HEK293 (cell line): Measurements from ENCODE around the gene EXOC3.

Experiments
- FEZF1 ChIP-seq: fragments of 450-650 bp; formaldehyde crosslinking; IDR thresholded peaks from 2 replicates; pipeline ENCODE4 v1.5.1; 2016; ENCODE audit warnings: missing biosample characterization, missing genetic modification characterization
- INSM2 ChIP-seq: fragments of 450-650 bp; formaldehyde crosslinking; IDR thresholded peaks from 2 replicates; pipeline ENCODE4 v1.5.1; 2016; ENCODE audit warnings: missing biosample characterization, missing genetic modification characterization
- PATZ1 ChIP-seq: fragments of 450-650 bp; formaldehyde crosslinking; IDR thresholded peaks from 2 replicates; pipeline ENCODE4 v1.5.1; 2016; ENCODE audit warnings: missing biosample characterization, missing genetic modification characterization
- PRDM1 ChIP-seq: fragments of 450-650 bp; formaldehyde crosslinking; IDR thresholded peaks from 2 replicates; pipeline ENCODE4; 2016; ENCODE audit warnings: missing biosample characterization, missing genetic modification characterization
- SP3 ChIP-seq: fragments of 450-650 bp; formaldehyde crosslinking; IDR thresholded peaks from 2 replicates; pipeline ENCODE4 v1.5.1; 2016; ENCODE audit warnings: missing biosample characterization, missing genetic modification characterization
- SP7 ChIP-seq: fragments of 450-650 bp; formaldehyde crosslinking; IDR thresholded peaks from 2 replicates; pipeline ENCODE4 v1.5.1; 2016; ENCODE audit warnings: missing biosample characterization, missing genetic modification characterization
- YY1 ChIP-seq: fragments of 450-650 bp; formaldehyde crosslinking; IDR thresholded peaks from 2 replicates; pipeline ENCODE4 v1.5.1; 2018; ENCODE audit warnings: missing biosample characterization, missing genetic modification characterization
- ZBTB1 ChIP-seq: fragments of 450-650 bp; formaldehyde crosslinking; IDR thresholded peaks from 2 replicates; pipeline ENCODE4 v1.5.1; 2016; ENCODE audit warnings: missing biosample characterization, missing genetic modification characterization
- ZBTB10 ChIP-seq: fragments of 450-650 bp; formaldehyde crosslinking; IDR thresholded peaks from 2 replicates; pipeline ENCODE4 v1.5.1; 2016; ENCODE audit warnings: missing biosample characterization, missing genetic modification characterization
- ZBTB17 ChIP-seq: fragments of 450-650 bp; formaldehyde crosslinking; IDR thresholded peaks from 2 replicates; pipeline ENCODE4 v1.5.1; 2016; ENCODE audit warnings: missing biosample characterization, missing genetic modification characterization
- ZBTB20 ChIP-seq: fragments of 450-650 bp; formaldehyde crosslinking; IDR thresholded peaks from 2 replicates; pipeline ENCODE4 v1.5.1; 2016; ENCODE audit warnings: missing biosample characterization, missing genetic modification characterization
- ZBTB26 ChIP-seq: fragments of 450-650 bp; formaldehyde crosslinking; optimal IDR thresholded peaks from 2 replicates; pipeline ENCODE3; 2016; ENCODE audit warnings: missing biosample characterization, mild to moderate bottlenecking, missing genetic modification characterization
- ZIC2 ChIP-seq: fragments of 450-650 bp; formaldehyde crosslinking; IDR thresholded peaks from 2 replicates; pipeline ENCODE4 v1.5.1; 2016; ENCODE audit warnings: missing biosample characterization, missing genetic modification characterization
- ZNF132 ChIP-seq: fragments of 450-650 bp; formaldehyde crosslinking; IDR thresholded peaks from 2 replicates; pipeline ENCODE4 v1.5.1; 2017; ENCODE audit warnings: missing biosample characterization, missing genetic modification characterization, borderline replicate concordance
- ZNF335 ChIP-seq: fragments of 450-650 bp; formaldehyde crosslinking; conservative IDR thresholded peaks from 2 replicates; pipeline ENCODE4 v1.5.1; 2016; ENCODE audit warnings: missing biosample characterization, missing genetic modification characterization
- ZNF501 ChIP-seq: fragments of 450-650 bp; formaldehyde crosslinking; IDR thresholded peaks from 2 replicates; pipeline ENCODE4 v1.5.1; 2016; ENCODE audit warnings: missing biosample characterization, missing genetic modification characterization
- ZNF624 ChIP-seq: fragments of 450-650 bp; formaldehyde crosslinking; IDR thresholded peaks from 2 replicates; pipeline ENCODE4 v1.5.1; 2017; ENCODE audit warnings: missing biosample characterization, missing genetic modification characterization
- ZNF692 ChIP-seq: fragments of 450-650 bp; formaldehyde crosslinking; IDR thresholded peaks from 2 replicates; pipeline ENCODE4 v1.5.1; 2016; ENCODE audit warnings: missing biosample characterization, missing genetic modification characterization
- ZNF777 ChIP-seq: fragments of 450-650 bp; formaldehyde crosslinking; IDR thresholded peaks from 2 replicates; pipeline ENCODE4 v1.5.1; 2017; ENCODE audit warnings: missing biosample characterization, missing genetic modification characterization, borderline replicate concordance

The EXOC3 gene

GRCh38 chr5:442335-443238 is at the start of gene EXOC3 (continued):
- TF ChIP-seq FEZF1 (tag by site-specific recombination): no peak
- 0 out of 2 replicates have a peak, but pooled peaks have one; percentile 24 for TF ChIP-seq ZNF692
- peak; percentile 54 for TF ChIP-seq ZBTB17 (tag by site-specific recombination)
- TF ChIP-seq PRDM1 (tag by site-specific recombination): peak; percentile 56
- TF ChIP-seq ZBTB20: peak; percentile 27; the same call in 1 of the 2 replicates
- TF ChIP-seq INSM2 (tag by site-specific recombination): 0 out of 2 replicates have a peak, but pooled peaks have one; percentile 49
- no peak for TF ChIP-seq ZBTB1 (tag by site-specific recombination)
- TF ChIP-seq ZNF624: no peak
- peak; percentile 26; the same call in 1 of the 2 replicates for TF ChIP-seq SP7
- peak; percentile 58; the same call in 1 of the 2 replicates for TF ChIP-seq ZNF501 (tag by site-specific recombination)
- TF ChIP-seq YY1 (tag by site-specific recombination): 0 out of 2 replicates have a peak, but pooled peaks have one; percentile 13
- TF ChIP-seq ZBTB10: peak; percentile 56; the same call in 1 of the 2 replicates
- TF ChIP-seq ZNF777 (tag by site-specific recombination): peak; percentile 43; the same call in 1 of the 2 replicates
- TF ChIP-seq ZNF132: no peak
- peak; percentile 33; the same call in 1 of the 2 replicates for TF ChIP-seq SP3 (tag by site-specific recombination)
- TF ChIP-seq ZIC2 (tag by site-specific recombination): peak; percentile 51
- peak; percentile 91 for TF ChIP-seq ZBTB26 (tag by site-specific recombination)
- TF ChIP-seq ZNF335 (tag by site-specific recombination): peak; percentile 95
- TF ChIP-seq PATZ1 (tag by site-specific recombination): peak; percentile 62
- TF ChIP-seq, all 188 proteins: peak for 29
